GM23248 (cell line): ENCODE results near the gene ABCD2. TPM values are rescaled to one million over a fixed set of nuclear protein-coding genes. Genes with fewer than 3 reads are reported as not detected.
"Not testable (repeated sequence)": the region's sequence is repeated elsewhere in the genome, so short reads cannot be mapped to it uniquely, and the experiment has no call there.

Experiments
- DNase-seq: peaks from one replicate; pipeline ENCODE4 v3.0.0-alpha.2; 2015
- H2AFZ ChIP-seq: fragments of 200-600 bp; sonication (generic); 2 replicates; pipeline ENCODE4 v1.6.1; 2016; ENCODE audit warnings: antibody characterized with exemption
- H3F3A ChIP-seq: fragments of 200-600 bp; sonication (generic); 2 replicates; pipeline ENCODE4 v1.6.1; 2016; ENCODE audit warnings: mild to moderate bottlenecking, antibody characterized with exemption, mixed run types; ENCODE audit not compliant: insufficient read depth
- H3K27ac ChIP-seq: fragments of 200-600 bp; sonication (generic); 2 replicates; pipeline ENCODE4 v1.5.1; 2016; ENCODE audit warnings: mild to moderate bottlenecking
- H3K27me3 ChIP-seq: fragments of 200-600 bp; sonication (generic); replicated peaks from 2 replicates; pipeline ENCODE4 v1.6.1; 2016; ENCODE audit warnings: mild to moderate bottlenecking; ENCODE audit not compliant: insufficient read depth
- H3K36me3 ChIP-seq: fragments of 200-600 bp; sonication (generic); 2 replicates; pipeline ENCODE4 v1.6.1; 2016; ENCODE audit warnings: low read depth, mild to moderate bottlenecking
- H3K4me1 ChIP-seq: fragments of 200-600 bp; sonication (generic); 2 replicates; pipeline ENCODE4 v1.6.1; 2016; ENCODE audit warnings: mild to moderate bottlenecking; ENCODE audit not compliant: insufficient read depth
- H3K4me2 ChIP-seq: fragments of 200-600 bp; sonication (generic); one replicate; pipeline ENCODE4 v1.6.1; 2016; ENCODE audit warnings: mild to moderate bottlenecking; ENCODE audit not compliant: unreplicated experiment
- H3K4me3 ChIP-seq: fragments of 200-600 bp; sonication (generic); 2 replicates; pipeline ENCODE4 v1.5.1; 2016; ENCODE audit warnings: mild to moderate bottlenecking
- H3K79me2 ChIP-seq: fragments of 200-600 bp; sonication (generic); 2 replicates; pipeline ENCODE4 v1.6.1; 2016; ENCODE audit warnings: mild to moderate bottlenecking; ENCODE audit not compliant: insufficient read depth
- H3K9ac ChIP-seq: fragments of 200-600 bp; sonication (generic); 2 replicates; pipeline ENCODE4 v1.6.1; 2016; ENCODE audit warnings: mild to moderate bottlenecking
- H3K9me2 ChIP-seq: fragments of 200-600 bp; sonication (generic); 2 replicates; pipeline ENCODE4 v1.6.1; 2016; ENCODE audit warnings: mixed run types, mild to moderate bottlenecking, moderate library complexity; ENCODE audit not compliant: insufficient read depth
- H3K9me3 ChIP-seq: fragments of 200-600 bp; sonication (generic); one replicate; pipeline ENCODE4 v1.6.1; 2017; ENCODE audit warnings: low read depth
- H4K20me1 ChIP-seq: fragments of 200-600 bp; sonication (generic); 2 replicates; pipeline ENCODE4 v1.6.0; 2016; ENCODE audit not compliant: insufficient read depth
- EZH2 ChIP-seq: fragments of 200-600 bp; sonication (generic); IDR thresholded peaks from 2 replicates; pipeline ENCODE4 v1.6.1; 2018; ENCODE audit warnings: antibody characterized with exemption, mild to moderate bottlenecking; ENCODE audit not compliant: insufficient read depth, poor library complexity, severe bottlenecking
- EZH2phosphoT487 ChIP-seq: fragments of 200-600 bp; sonication (generic); IDR thresholded peaks from 2 replicates; pipeline ENCODE4 v1.6.1; 2018; ENCODE audit warnings: antibody characterized with exemption, moderate library complexity, mild to moderate bottlenecking, low read depth; ENCODE audit not compliant: insufficient read depth
- WGBS, 2 experiments: methylation state at CpG; one replicate each; pipeline ENCODE4 v1.1.6; 2015 to 2017; ENCODE audit warnings: low lambda C conversion rate in 2 of 2, low coverage in 1 of 2; ENCODE audit errors: missing lambda C conversion rate in 2 of 2; 5-methylcytosine and 5-hydroxymethylcytosine counted together
- in situ Hi-C: fragments of 300-500 bp; cut with MboI; formaldehyde crosslinking; loops from 2 replicates; pipeline ENCODE4 v1.15.0; 2020
- polyA plus RNA-seq: library from polyadenylated mRNA; unstranded; fragments of >200 nt; fragmentation: Nextera tagmentation; extraction: Ambion mirVana; gene quantifications from 2 replicates; pipeline ENCODE4 v1.2.1, GENCODE V29; 2016
- total RNA-seq: library from RNA; depleted of rRNA; stranded (reverse); fragments of >200 nt; shearing (Covaris generic); gene quantifications from 2 replicates; pipeline ENCODE4 v1.2.3, GENCODE V29; 2014

ABCD2 gene
- total and polyA plus RNA-seq, 2 experiments from 2014 or later = 0.11 TPM; not detected in 1

GRCh38 chr12:39573971-39574370, 45.6 kb downstream of the ABCD2 start:
- no peak overlapping the region for H3K4me3 ChIP-seq
- H3K79me2 ChIP-seq = no peaks in the 10 kb centered on the region
- no peaks in the 10 kb centered on the region for H3K9me2 ChIP-seq
- no peak overlapping the region for H3K27ac ChIP-seq
- no peaks in the 10 kb centered on the region for H3K36me3 ChIP-seq
- in situ Hi-C loops = no loop called here
- H2AFZ ChIP-seq = no peak overlapping the region
- no peaks in the 10 kb centered on the region for H3F3A ChIP-seq
- DNase-seq = no peak
- H3K4me2 ChIP-seq = no peak overlapping the region
- no peaks in the 10 kb centered on the region for H3K4me1 ChIP-seq
- H4K20me1 ChIP-seq = no peaks in the 10 kb centered on the region
- H3K27me3 ChIP-seq = no peaks in the 10 kb centered on the region
- no peaks in the 10 kb centered on the region for H3K9me3 ChIP-seq
- WGBS, 2 experiments = 3 to 4% methylated on average over 2 of the region's 2 CpGs
- no peak overlapping the region for H3K9ac ChIP-seq
- TF ChIP-seq EZH2 = no peak
- TF ChIP-seq EZH2phosphoT487 = no peak

- Histone ChIP-seq H4K20me1 (no peaks in the 10 kb centered on the region), H3K27ac (no peak overlapping the region), H3K9me2 (no peaks in the 10 kb centered on the region), H3K79me2 (no peaks in the 10 kb centered on the region), H3K36me3 (no peaks in the 10 kb centered on the region), H3F3A (no peaks in the 10 kb centered on the region), H3K9me3 (no peaks in the 10 kb centered on the region), H3K4me3 (no peak overlapping the region), H3K27me3 (no peaks in the 10 kb centered on the region), H3K9ac (no peak overlapping the region), H3K4me2 (no peak overlapping the region), H2AFZ (no peak overlapping the region), H3K4me1 (no peaks in the 10 kb centered on the region)
- in situ Hi-C loops = no loop called here
- no peak for TF ChIP-seq EZH2
- TF ChIP-seq EZH2phosphoT487 = no peak
- DNase-seq = no peak
Observed at GRCh38 chr12:39572551-39572950, 47.1 kb downstream of the ABCD2 start.

- Histone ChIP-seq H3K27me3 (no peaks in the 10 kb centered on the region), H3K4me1 (no peaks in the 10 kb centered on the region), H4K20me1 (no peaks in the 10 kb centered on the region), H3K9ac (no peak overlapping the region), H2AFZ (no peak overlapping the region), H3K4me3 (no peak overlapping the region), H3F3A (no peaks in the 10 kb centered on the region), H3K9me2 (no peaks in the 10 kb centered on the region), H3K4me2 (no peak overlapping the region), H3K36me3 (no peaks in the 10 kb centered on the region), H3K79me2 (no peaks in the 10 kb centered on the region), H3K27ac (no peak overlapping the region), H3K9me3 (no peaks in the 10 kb centered on the region)
- TF ChIP-seq EZH2 (no peak), EZH2phosphoT487 (no peak)
- in situ Hi-C loops = no loop called here
- no peak for DNase-seq
- 27 to 29% methylated on average over 4 of the region's 4 CpGs for WGBS, 2 experiments
Observed at GRCh38 chr12:39571351-39571750, 48.3 kb downstream of the ABCD2 start.

- DNase-seq = no peak
- no peak overlapping the region for H3K9ac ChIP-seq
- H3K4me1 ChIP-seq = no peaks in the 10 kb centered on the region
- H3K4me3 ChIP-seq = no peak overlapping the region
- no peaks in the 10 kb centered on the region for H3K36me3 ChIP-seq
- H3K27ac ChIP-seq = no peak overlapping the region
- H3K4me2 ChIP-seq = no peak overlapping the region
- H3K9me3 ChIP-seq = no peaks in the 10 kb centered on the region
- H3K9me2 ChIP-seq = no peaks in the 10 kb centered on the region
- in situ Hi-C loops = no loop called here
- no peak for TF ChIP-seq EZH2phosphoT487
- no peak for TF ChIP-seq EZH2
- H4K20me1 ChIP-seq = no peaks in the 10 kb centered on the region
- no peaks in the 10 kb centered on the region for H3K79me2 ChIP-seq
- H3F3A ChIP-seq = no peaks in the 10 kb centered on the region
- no peaks in the 10 kb centered on the region for H3K27me3 ChIP-seq
- no peak overlapping the region for H2AFZ ChIP-seq
Observed at GRCh38 chr12:39553476-39553875, 66.1 kb downstream of the ABCD2 start.

- H4K20me1 ChIP-seq, in situ Hi-C loops, H3K4me1 ChIP-seq, H3K27me3 ChIP-seq, H3K4me3 ChIP-seq, DNase-seq, H3K9me2 ChIP-seq, H3K36me3 ChIP-seq, H3F3A ChIP-seq, H3K9ac ChIP-seq, H3K4me2 ChIP-seq, H2AFZ ChIP-seq, H3K27ac ChIP-seq, H3K79me2 ChIP-seq, H3K9me3 ChIP-seq: not testable (repeated sequence)
- WGBS, 2 experiments = 30 to 37% methylated on average over 2 of the region's 2 CpGs
Observed at GRCh38 chr12:39544211-39544610, 75.4 kb downstream of the ABCD2 start.
